ENCODE results near the gene HSF2. TPM values are rescaled to one million over a fixed set of nuclear protein-coding genes. Genes with fewer than 3 reads are reported as not detected.
A peak's percentile ranks its signal among the peaks of the same experiment; 100 is the strongest.

The HSF2 gene
- total and polyA plus RNA-seq, 7 donors: 7.0 to 58.2 (median 23.8) TPM

- DNase-seq (no peak), ATAC-seq (peak in 2 of 4 donors; percentile 30 to 49)
- no peak for TF ChIP-seq CTCF (IDR thresholded peaks at IDR 0.05)
- 48 to 55% (median 53%) methylated on average over 6 of the region's 6 CpGs for WGBS, 3 donors
- Histone ChIP-seq H3K4me1 (no peaks in the 10 kb centered on the region), H3K4me3 (no peak overlapping the region), H3K36me3 (ENCODE audit: insufficient read depth in 1 of 2, low read depth in 1 of 2) (no peaks in the 10 kb centered on the region), H3K9me3 (no peaks in the 10 kb centered on the region), H3K27ac (no peak overlapping the region), H3K27me3 (ENCODE audit: insufficient read depth in 3 of 3, low read length in 2 of 3) (no peaks in the 10 kb centered on the region)
- intact Hi-C loops (cut with DNase I): no loop called here
Measured at GRCh38 chr6:122363769-122364483, 35.5 kb upstream of the HSF2 start.

DNA sequence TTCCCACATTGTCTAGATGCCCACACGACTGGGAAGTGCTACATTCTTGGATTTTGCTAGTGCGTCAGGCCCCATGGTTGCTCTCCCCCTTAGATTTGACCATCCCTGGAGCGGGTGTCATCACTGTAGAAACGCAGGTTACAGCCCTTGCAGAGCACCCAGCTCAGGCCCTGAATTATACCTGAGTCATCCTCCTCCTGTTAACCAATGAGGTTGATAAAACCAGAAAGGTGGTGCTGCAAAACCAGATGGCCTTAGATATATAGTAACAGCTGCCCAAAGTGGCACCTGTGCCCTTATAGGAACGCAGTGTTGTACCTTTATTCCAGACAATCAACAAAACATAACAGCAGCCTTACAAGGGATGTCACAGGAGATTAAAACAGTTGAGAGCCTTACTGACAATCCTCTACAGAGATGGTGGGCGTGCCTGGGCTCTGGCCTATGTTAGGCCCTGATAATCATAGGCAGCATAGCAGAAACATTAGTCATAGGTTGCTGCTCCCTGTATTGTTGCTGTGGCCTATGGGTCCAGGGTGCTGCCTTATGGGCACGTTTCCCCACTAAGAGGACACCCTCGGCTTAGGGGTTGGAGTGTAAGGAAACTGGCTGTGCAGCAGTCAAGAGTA, 33.6 kb upstream of the HSF2 start:
- H3K4me3 ChIP-seq: no peak overlapping the region
- WGBS, 3 donors: 90 to 93% (median 92%) methylated on average over 8 of the region's 8 CpGs
- no peak for DNase-seq
- TF ChIP-seq CTCF (IDR thresholded peaks at IDR 0.05): no peak
- no peaks in the 10 kb centered on the region for H3K27me3 ChIP-seq (ENCODE audit: insufficient read depth in 3 of 3, low read length in 2 of 3)
- no peak overlapping the region for H3K27ac ChIP-seq
- intact Hi-C loops (cut with DNase I): no loop called here
- no peaks in the 10 kb centered on the region for H3K36me3 ChIP-seq (ENCODE audit: insufficient read depth in 1 of 2, low read depth in 1 of 2)
- H3K9me3 ChIP-seq: no peaks in the 10 kb centered on the region
- H3K4me1 ChIP-seq: no peaks in the 10 kb centered on the region
- no peak for ATAC-seq

DNA sequence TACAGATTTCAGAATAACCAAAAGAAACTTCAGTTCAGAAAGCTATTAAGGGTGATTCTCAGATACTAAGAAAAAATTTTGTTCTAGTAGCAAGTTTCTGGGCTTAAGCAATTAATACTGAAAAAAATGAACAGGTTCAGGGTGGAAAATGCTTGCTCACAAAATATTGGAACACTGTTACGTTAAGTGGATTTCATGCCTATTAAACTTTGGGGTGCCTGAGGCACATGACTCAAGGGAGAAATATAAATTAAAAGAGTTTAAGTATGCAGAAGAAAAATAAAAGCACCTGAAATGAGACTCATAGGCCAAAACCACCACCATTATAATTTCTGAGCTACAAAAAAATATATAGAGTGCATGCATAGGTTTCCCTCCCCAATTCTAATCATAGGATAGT, 32.3 kb upstream of the HSF2 start:
- H3K9me3 ChIP-seq: no peaks in the 10 kb centered on the region
- H3K27ac ChIP-seq: no peak overlapping the region
- no peaks in the 10 kb centered on the region for H3K4me1 ChIP-seq
- H3K4me3 ChIP-seq: no peak overlapping the region
- H3K27me3 ChIP-seq (ENCODE audit: insufficient read depth in 3 of 3, low read length in 2 of 3): no peaks in the 10 kb centered on the region
- no peak for DNase-seq
- no peaks in the 10 kb centered on the region for H3K36me3 ChIP-seq (ENCODE audit: insufficient read depth in 1 of 2, low read depth in 1 of 2)
- intact Hi-C loops (cut with DNase I): no loop called here
- ATAC-seq: no peak
- no peak for TF ChIP-seq CTCF (IDR thresholded peaks at IDR 0.05)
- 28 to 40% (median 33%) methylated on average over 1 of the region's 1 CpG for WGBS, 3 donors

- TF ChIP-seq CTCF (IDR thresholded peaks at IDR 0.05): no peak
- ATAC-seq (no peak), DNase-seq (no peak)
- intact Hi-C loops (cut with DNase I): no loop called here
- WGBS, 3 donors: 68 to 80% (median 79%) methylated on average over 1 of the region's 1 CpG
- H3K4me1 ChIP-seq: no peaks in the 10 kb centered on the region
- no peak overlapping the region for H3K27ac ChIP-seq
- no peaks in the 10 kb centered on the region for H3K36me3 ChIP-seq (ENCODE audit: insufficient read depth in 1 of 2, low read depth in 1 of 2)
- no peak overlapping the region for H3K4me3 ChIP-seq
- no peaks in the 10 kb centered on the region for H3K27me3 ChIP-seq (ENCODE audit: insufficient read depth in 3 of 3, low read length in 2 of 3)
- no peaks in the 10 kb centered on the region for H3K9me3 ChIP-seq
Measured at GRCh38 chr6:122369536-122369935, 29.9 kb upstream of the HSF2 start.

All from psoas muscle (tissue), 8 donors.